Neural progenitor cell (in vitro differentiated cells): ENCODE results near the gene KIR3DL3.

Source experiments
- CTCF ChIP-seq: fragments of 200-600 bp; sonication (generic); IDR thresholded peaks from 2 replicates; pipeline ENCODE4 v1.5.1; 2017; ENCODE audit warnings: antibody characterized with exemption, mild to moderate bottlenecking
- EZH2 ChIP-seq: fragments of 200-600 bp; sonication (generic); IDR thresholded peaks from 2 replicates; pipeline ENCODE4 v1.6.1; 2017; ENCODE audit warnings: antibody characterized with exemption, mild to moderate bottlenecking, moderate library complexity
- EZH2phosphoT487 ChIP-seq: fragments of 200-600 bp; sonication (generic); IDR thresholded peaks from 2 replicates; pipeline ENCODE4 v1.6.1; 2017; ENCODE audit warnings: antibody characterized with exemption

GRCh38 chr19:54738715-54739114, 14.5 kb downstream of the KIR3DL3 start:
- no peak for TF ChIP-seq CTCF
- TF ChIP-seq EZH2: no peak
- TF ChIP-seq EZH2phosphoT487: no peak
